Peyer's patch (tissue), 4 donors: ENCODE results near the gene PHLDB3.

Experiments used
- CTCF ChIP-seq, 6 experiments: fragments of 450-650 bp in 4 of 6; fragments of 200-600 bp in 2 of 6; sonication (generic) in 1 of 6; IDR thresholded peaks; one replicate each; pipeline ENCODE4 v1.5.1; 2017 to 2019; ENCODE audit warnings: antibody characterized with exemption in 6 of 6, mild to moderate bottlenecking in 3 of 6, moderate library complexity in 1 of 6
- POLR2A ChIP-seq, 2 donors: fragments of 450-650 bp; IDR thresholded peaks; one replicate each; pipeline ENCODE4 v1.5.1; 2017; ENCODE audit warnings: antibody characterized with exemption in 2 of 2, mild to moderate bottlenecking in 2 of 2, moderate library complexity in 2 of 2

GRCh38 chr19:43446746-43447489 is 57.6 kb downstream of the PHLDB3 start:
- TF ChIP-seq POLR2A (IDR thresholded peaks at IDR 0.05) (no peak), CTCF (IDR thresholded peaks at IDR 0.05) (peak; percentile 94 to 97 (median 96))
